Measurements from ENCODE around the gene HMX3.

The HMX3 gene

DNA sequence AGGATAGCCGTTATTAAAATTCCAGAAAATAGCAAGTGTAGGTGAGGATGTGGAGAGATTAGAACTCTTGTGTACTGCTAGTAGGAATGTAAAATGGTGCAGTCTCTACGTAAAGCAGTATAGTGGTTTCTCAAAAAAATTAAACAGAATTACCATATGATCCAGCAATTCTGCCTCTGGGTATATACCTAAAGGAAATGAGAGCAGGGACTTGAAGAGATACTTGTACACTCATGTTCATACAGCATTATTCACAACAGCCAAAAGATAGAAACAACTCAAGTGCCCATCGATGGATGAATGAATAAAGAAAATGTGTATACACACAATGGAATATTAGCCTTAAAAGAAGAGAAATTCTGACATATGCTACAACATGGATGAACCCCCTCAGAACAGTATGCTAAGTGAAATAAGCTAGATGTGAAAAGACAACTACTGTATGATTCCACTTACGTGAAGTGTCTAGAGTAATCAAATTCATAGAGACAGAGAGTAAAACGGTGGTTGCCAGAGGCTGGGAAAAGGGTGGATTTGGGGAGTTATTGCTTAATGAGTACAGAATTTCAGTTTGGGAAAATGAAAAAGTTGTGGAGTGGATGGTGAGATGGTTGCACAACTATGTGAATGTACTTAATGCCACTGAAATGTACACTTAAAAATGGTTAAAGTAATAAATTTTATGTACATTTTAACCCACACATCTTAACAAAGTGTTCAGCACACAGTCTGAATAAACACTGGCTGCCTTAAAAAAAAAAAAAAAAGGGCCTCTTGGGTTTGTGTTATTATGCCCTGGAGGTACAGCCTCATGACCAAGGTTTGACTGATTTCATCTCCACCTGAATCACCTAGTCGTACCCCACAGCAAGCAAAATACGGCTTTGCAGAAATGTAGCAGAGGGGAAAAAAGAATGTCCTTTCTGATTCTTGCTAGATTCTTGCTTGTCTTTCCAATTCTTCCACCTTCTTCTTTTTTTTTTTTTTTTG lies 44.6 kb downstream of the HMX3 start:
- no peak for DNase-seq

DNA sequence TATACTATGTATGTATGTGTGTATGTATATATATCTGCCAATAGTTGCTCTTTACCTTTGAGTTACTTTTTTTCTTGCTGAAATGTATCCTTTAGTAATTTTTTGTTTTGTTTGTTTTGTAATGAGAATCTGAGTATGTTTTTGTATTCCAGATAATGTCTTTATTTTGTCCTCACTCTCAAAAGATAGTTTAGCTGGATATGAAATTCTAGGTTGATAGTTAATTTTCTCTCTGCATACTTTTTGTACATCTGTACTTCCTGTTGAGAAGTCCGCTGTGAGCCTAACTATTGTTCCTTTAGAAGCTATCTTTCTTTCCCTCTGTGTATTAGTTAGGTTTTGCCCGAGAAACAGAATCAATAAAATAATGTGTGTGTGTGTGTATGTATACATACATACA lies 48.0 kb downstream of the HMX3 start:
- no peak for DNase-seq

DNA sequence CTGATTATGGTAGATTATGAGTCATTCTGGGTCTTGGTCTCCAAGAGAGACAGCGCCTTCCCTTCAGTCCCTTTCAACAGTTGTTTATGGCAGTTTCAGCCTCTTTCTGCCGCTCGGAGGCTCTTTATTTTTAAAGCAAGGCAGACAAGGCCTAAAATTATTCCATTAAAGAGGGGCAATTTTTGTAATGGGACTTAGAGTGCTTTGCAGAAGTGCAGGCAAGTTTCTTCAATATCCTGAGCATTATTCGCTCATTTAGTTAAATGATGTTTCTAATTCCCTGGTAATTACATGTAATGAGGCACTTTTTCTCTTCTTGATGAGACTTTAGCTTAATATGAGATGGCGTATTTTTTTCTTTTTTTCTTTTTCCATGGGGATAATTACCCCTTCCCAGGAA lies 52.0 kb downstream of the HMX3 start:
- DNase-seq = no peak

Measured in activated naive CD4-positive, alpha-beta T cell (primary cell).